Esophagus squamous epithelium (tissue), 4 donors: ENCODE data around the gene CAPS.

ENCODE experiments used
- CTCF ChIP-seq, 6 experiments: fragments of 450-650 bp in 4 of 6; fragments of 200-600 bp in 2 of 6; sonication (generic) in 2 of 6; IDR thresholded peaks; one replicate each; pipeline ENCODE4 v1.5.1; 2016 to 2019; ENCODE audit warnings: antibody characterized with exemption in 6 of 6, mild to moderate bottlenecking in 4 of 6, moderate library complexity in 4 of 6
- POLR2A ChIP-seq, 4 donors: fragments of 450-650 bp; IDR thresholded peaks; one replicate each; pipeline ENCODE4 v1.6.1; 2017; ENCODE audit warnings: antibody characterized with exemption in 4 of 4, mild to moderate bottlenecking in 4 of 4, moderate library complexity in 3 of 4

GRCh38 chr19:5923356-5923755 is 9.3 kb downstream of the CAPS start:
- no peak for TF ChIP-seq CTCF (IDR thresholded peaks at IDR 0.05)
- no peak for TF ChIP-seq POLR2A (IDR thresholded peaks at IDR 0.05)
